Stimulated activated effector memory CD8-positive, alpha-beta T cell treated with anti-CD3 and anti-CD28 coated beads, Interleukin-12 subunit alpha, Interleukin-12 subunit beta, amount 100 ng/mL, for 72 hours (primary cell): Measurements from ENCODE around the gene PIEZO2.

Source experiments
- ATAC-seq: fragments of 150-1000 bp; cut with Tn5 transposase; 2 replicates; pipeline ENCODE4 v1.10.0; 2021
- DNase-seq, 2 donors: peaks; one replicate each; pipeline ENCODE4 v3.0.0; 2021 to 2022; ENCODE audit warnings: low spot score in 2 of 2
- H3K27ac Mint-ChIP-seq: one replicate; pipeline ENCODE4 v1.8.0; 2022; ENCODE audit warnings: mild to moderate bottlenecking, mixed read lengths
- H3K36me3 Mint-ChIP-seq: one replicate; pipeline ENCODE4 v1.8.0; 2022; ENCODE audit warnings: mild to moderate bottlenecking, mixed read lengths
- H3K4me1 Mint-ChIP-seq: one replicate; pipeline ENCODE4 v1.8.0; 2022; ENCODE audit warnings: mixed read lengths
- H3K4me3 Mint-ChIP-seq: one replicate; pipeline ENCODE4 v1.8.0; 2022; ENCODE audit warnings: mild to moderate bottlenecking, mixed read lengths
- H3K9me3 Mint-ChIP-seq: one replicate; pipeline ENCODE4 v1.8.0; 2022; ENCODE audit warnings: mixed read lengths

The PIEZO2 gene

GRCh38 chr18:10776493-10776892 is 372.9 kb downstream of the PIEZO2 start:
- Mint-ChIP-seq H3K4me3 (no peak overlapping the region), H3K27ac (no peak overlapping the region), H3K9me3 (no peaks in the 10 kb centered on the region), H3K36me3 (no peaks in the 10 kb centered on the region), H3K4me1 (no peaks in the 10 kb centered on the region)
- no peak for DNase-seq
- no peak for ATAC-seq

- H3K4me3 Mint-ChIP-seq: no peak overlapping the region
- H3K9me3 Mint-ChIP-seq: no peaks in the 10 kb centered on the region
- no peak overlapping the region for H3K27ac Mint-ChIP-seq
- H3K36me3 Mint-ChIP-seq: no peaks in the 10 kb centered on the region
- ATAC-seq (no peak), DNase-seq (no peak)
- no peaks in the 10 kb centered on the region for H3K4me1 Mint-ChIP-seq
Observed at GRCh38 chr18:10775026-10775425, 374.3 kb downstream of the PIEZO2 start.

GRCh38 chr18:10771053-10771709 is 378.2 kb downstream of the PIEZO2 start:
- no peaks in the 10 kb centered on the region for H3K4me1 Mint-ChIP-seq
- no peaks in the 10 kb centered on the region for H3K36me3 Mint-ChIP-seq
- no peaks in the 10 kb centered on the region for H3K9me3 Mint-ChIP-seq
- no peak overlapping the region for H3K4me3 Mint-ChIP-seq
- ATAC-seq: peak; percentile 70
- no peak for DNase-seq
- no peak overlapping the region for H3K27ac Mint-ChIP-seq

GRCh38 chr18:10770264-10770663 is 379.1 kb downstream of the PIEZO2 start:
- Mint-ChIP-seq H3K4me1 (no peaks in the 10 kb centered on the region), H3K9me3 (no peaks in the 10 kb centered on the region), H3K4me3 (no peak overlapping the region), H3K36me3 (no peaks in the 10 kb centered on the region), H3K27ac (no peak overlapping the region)
- DNase-seq: no peak
- no peak for ATAC-seq

- DNase-seq: no peak
- Mint-ChIP-seq H3K27ac (no peak overlapping the region), H3K9me3 (no peaks in the 10 kb centered on the region), H3K36me3 (no peaks in the 10 kb centered on the region), H3K4me3 (no peak overlapping the region), H3K4me1 (no peaks in the 10 kb centered on the region)
- ATAC-seq: no peak
Observed at GRCh38 chr18:10768221-10768620, 381.1 kb downstream of the PIEZO2 start.

GRCh38 chr18:10767658-10768057 is 381.7 kb downstream of the PIEZO2 start:
- no peaks in the 10 kb centered on the region for H3K36me3 Mint-ChIP-seq
- H3K9me3 Mint-ChIP-seq: no peaks in the 10 kb centered on the region
- DNase-seq (no peak), ATAC-seq (peak; percentile 14)
- no peak overlapping the region for H3K27ac Mint-ChIP-seq
- H3K4me3 Mint-ChIP-seq: no peak overlapping the region
- no peaks in the 10 kb centered on the region for H3K4me1 Mint-ChIP-seq

GRCh38 chr18:10760986-10761385 is 388.4 kb downstream of the PIEZO2 start:
- no peak overlapping the region for H3K27ac Mint-ChIP-seq
- DNase-seq: no peak
- no peaks in the 10 kb centered on the region for H3K4me1 Mint-ChIP-seq

GRCh38 chr18:10759241-10759640 is 390.1 kb downstream of the PIEZO2 start:
- no peak for ATAC-seq
- Mint-ChIP-seq H3K27ac (no peak overlapping the region), H3K4me3 (no peak overlapping the region), H3K9me3 (no peaks in the 10 kb centered on the region), H3K36me3 (no peaks in the 10 kb centered on the region), H3K4me1 (no peaks in the 10 kb centered on the region)
- no peak for DNase-seq

More at GRCh38 chr18:10760986-10761385, 388.4 kb downstream of the PIEZO2 start:
- H3K36me3 Mint-ChIP-seq: no peaks in the 10 kb centered on the region
- no peaks in the 10 kb centered on the region for H3K9me3 Mint-ChIP-seq
- no peak for ATAC-seq
- H3K4me3 Mint-ChIP-seq: no peak overlapping the region

- no peaks in the 10 kb centered on the region for H3K4me1 Mint-ChIP-seq
- no peak overlapping the region for H3K27ac Mint-ChIP-seq
- ATAC-seq (no peak), DNase-seq (no peak)
- no peak overlapping the region for H3K4me3 Mint-ChIP-seq
- no peaks in the 10 kb centered on the region for H3K9me3 Mint-ChIP-seq
- H3K36me3 Mint-ChIP-seq: no peaks in the 10 kb centered on the region
Observed at GRCh38 chr18:10757946-10758345, 391.4 kb downstream of the PIEZO2 start.

GRCh38 chr18:10757349-10757748 is 392.0 kb downstream of the PIEZO2 start:
- DNase-seq: no peak
- ATAC-seq: no peak
- no peaks in the 10 kb centered on the region for H3K4me1 Mint-ChIP-seq
- no peaks in the 10 kb centered on the region for H3K9me3 Mint-ChIP-seq
- no peak overlapping the region for H3K27ac Mint-ChIP-seq
- H3K4me3 Mint-ChIP-seq: no peak overlapping the region
- no peaks in the 10 kb centered on the region for H3K36me3 Mint-ChIP-seq

GRCh38 chr18:10755855-10756254 is 393.5 kb downstream of the PIEZO2 start:
- Mint-ChIP-seq H3K36me3 (no peaks in the 10 kb centered on the region), H3K4me1 (no peaks in the 10 kb centered on the region), H3K27ac (no peak overlapping the region), H3K4me3 (no peak overlapping the region), H3K9me3 (no peaks in the 10 kb centered on the region)
- DNase-seq (no peak), ATAC-seq (no peak)

- Mint-ChIP-seq H3K9me3 (no peaks in the 10 kb centered on the region), H3K4me3 (no peak overlapping the region), H3K36me3 (no peaks in the 10 kb centered on the region), H3K4me1 (no peaks in the 10 kb centered on the region), H3K27ac (no peak overlapping the region)
- no peak for DNase-seq
- ATAC-seq: no peak
Observed at GRCh38 chr18:10754128-10754527, 395.2 kb downstream of the PIEZO2 start.

- Mint-ChIP-seq H3K27ac (no peak overlapping the region), H3K4me3 (no peak overlapping the region), H3K9me3 (no peaks in the 10 kb centered on the region), H3K4me1 (no peaks in the 10 kb centered on the region), H3K36me3 (no peaks in the 10 kb centered on the region)
- ATAC-seq: no peak
- DNase-seq: no peak
Observed at GRCh38 chr18:10752382-10752781, 397.0 kb downstream of the PIEZO2 start.

GRCh38 chr18:10751653-10752052 is 397.7 kb downstream of the PIEZO2 start:
- H3K4me1 Mint-ChIP-seq: no peaks in the 10 kb centered on the region
- H3K27ac Mint-ChIP-seq: no peak overlapping the region
- DNase-seq (no peak), ATAC-seq (no peak)
- H3K36me3 Mint-ChIP-seq: no peaks in the 10 kb centered on the region
- no peaks in the 10 kb centered on the region for H3K9me3 Mint-ChIP-seq
- no peak overlapping the region for H3K4me3 Mint-ChIP-seq

GRCh38 chr18:10750191-10751035 is 399.0 kb downstream of the PIEZO2 start:
- Mint-ChIP-seq H3K4me1 (no peaks in the 10 kb centered on the region), H3K9me3 (no peaks in the 10 kb centered on the region), H3K36me3 (no peaks in the 10 kb centered on the region), H3K4me3 (no peak overlapping the region), H3K27ac (no peak overlapping the region)
- ATAC-seq: no peak
- DNase-seq: no peak

- Mint-ChIP-seq H3K4me1 (no peaks in the 10 kb centered on the region), H3K27ac (no peak overlapping the region), H3K9me3 (no peaks in the 10 kb centered on the region), H3K4me3 (no peak overlapping the region), H3K36me3 (no peaks in the 10 kb centered on the region)
- ATAC-seq: no peak
- no peak for DNase-seq
Observed at GRCh38 chr18:10748641-10749040, 400.7 kb downstream of the PIEZO2 start.
